Fibroblast of skin of back (primary cell): Measurements from ENCODE around the gene SLC16A1.
A peak's percentile ranks its signal among the peaks of the same experiment; 100 is the strongest.
"Not testable (repeated sequence)": the region's sequence is repeated elsewhere in the genome, so short reads cannot be mapped to it uniquely, and the experiment has no call there.

Experiments
- DNase-seq: peaks from one replicate; pipeline ENCODE4 v3.0.0-alpha.2; 2013

SLC16A1 gene

DNA sequence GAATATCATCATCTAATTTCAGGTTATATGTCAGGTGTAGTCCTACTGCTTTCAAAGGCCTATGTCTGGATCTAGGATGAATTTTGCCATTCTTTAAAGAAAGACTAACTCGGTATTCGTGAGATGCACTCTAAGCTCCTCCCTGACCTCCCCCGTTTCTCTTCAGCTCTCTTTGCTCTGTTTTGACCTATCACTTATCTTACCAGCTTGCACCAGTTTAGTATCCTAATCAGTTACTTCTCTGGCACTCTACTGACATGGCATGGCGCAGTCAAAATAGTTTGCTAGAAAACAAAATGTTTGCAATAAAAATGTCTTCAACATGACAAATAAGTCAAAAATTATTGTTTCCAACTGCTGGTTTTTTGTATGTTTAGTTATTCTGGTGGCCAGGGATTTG, 8.4 kb upstream of the SLC16A1 start:
- DNase-seq = no peak

DNA sequence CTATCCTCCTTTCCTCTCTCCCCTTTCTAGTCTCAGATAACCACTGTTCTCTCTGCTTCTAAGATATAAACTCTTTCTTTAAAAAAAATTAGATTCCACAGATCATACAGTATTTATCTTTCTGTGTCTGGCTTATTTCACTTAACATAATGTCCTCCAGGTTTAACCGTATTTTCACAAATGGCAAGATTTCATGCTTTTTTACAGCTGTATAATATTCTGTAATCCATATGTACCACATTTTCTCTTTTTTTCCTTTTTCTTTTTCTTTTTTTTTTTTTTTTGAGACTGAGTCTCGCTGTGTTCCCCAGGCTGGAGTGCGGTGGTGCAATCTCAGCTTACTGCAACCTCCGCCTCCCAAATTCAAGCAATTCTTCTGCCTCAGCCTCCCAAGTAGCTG, 5.1 kb upstream of the SLC16A1 start:
- DNase-seq = no peak

DNA sequence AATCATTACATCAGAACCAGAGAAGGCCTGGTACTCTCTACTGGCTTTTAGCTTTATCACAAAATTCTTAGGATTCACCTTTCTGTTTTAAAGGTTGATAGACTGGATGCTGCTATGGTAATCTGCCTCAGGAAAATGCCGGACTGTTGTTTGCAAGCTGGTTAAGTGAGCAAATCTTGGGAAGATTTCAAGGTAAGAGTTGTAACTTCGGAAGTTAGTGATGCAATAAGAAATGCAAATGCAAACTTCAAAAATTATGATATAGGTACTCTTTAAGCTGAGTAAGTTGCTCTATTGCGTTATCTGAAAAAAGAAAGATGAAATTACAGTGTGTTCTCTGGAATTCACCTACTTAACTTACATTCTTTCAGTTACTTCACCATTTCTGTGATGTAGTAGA, 4.4 kb upstream of the SLC16A1 start:
- no peak for DNase-seq

DNA sequence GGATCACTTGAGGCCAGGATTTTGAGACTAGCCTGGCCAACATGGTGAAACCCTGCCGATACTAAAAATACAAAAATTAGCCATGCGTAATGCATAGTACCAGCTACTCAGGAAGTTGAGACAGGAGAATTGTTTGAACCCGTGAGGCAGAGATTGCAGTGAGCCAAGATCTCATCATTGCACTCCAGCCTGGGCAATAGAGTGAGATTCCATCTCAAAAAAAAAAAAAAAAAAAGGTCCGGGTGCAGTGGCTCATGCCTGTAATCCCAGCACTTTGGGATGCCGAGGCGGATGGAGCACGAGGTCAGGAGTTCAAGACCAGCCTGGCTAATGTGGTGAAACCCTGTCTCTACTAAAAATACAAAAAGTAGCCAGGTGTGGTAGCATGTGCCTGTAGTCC, 2.2 kb upstream of the SLC16A1 start:
- DNase-seq = not testable (repeated sequence)

DNA sequence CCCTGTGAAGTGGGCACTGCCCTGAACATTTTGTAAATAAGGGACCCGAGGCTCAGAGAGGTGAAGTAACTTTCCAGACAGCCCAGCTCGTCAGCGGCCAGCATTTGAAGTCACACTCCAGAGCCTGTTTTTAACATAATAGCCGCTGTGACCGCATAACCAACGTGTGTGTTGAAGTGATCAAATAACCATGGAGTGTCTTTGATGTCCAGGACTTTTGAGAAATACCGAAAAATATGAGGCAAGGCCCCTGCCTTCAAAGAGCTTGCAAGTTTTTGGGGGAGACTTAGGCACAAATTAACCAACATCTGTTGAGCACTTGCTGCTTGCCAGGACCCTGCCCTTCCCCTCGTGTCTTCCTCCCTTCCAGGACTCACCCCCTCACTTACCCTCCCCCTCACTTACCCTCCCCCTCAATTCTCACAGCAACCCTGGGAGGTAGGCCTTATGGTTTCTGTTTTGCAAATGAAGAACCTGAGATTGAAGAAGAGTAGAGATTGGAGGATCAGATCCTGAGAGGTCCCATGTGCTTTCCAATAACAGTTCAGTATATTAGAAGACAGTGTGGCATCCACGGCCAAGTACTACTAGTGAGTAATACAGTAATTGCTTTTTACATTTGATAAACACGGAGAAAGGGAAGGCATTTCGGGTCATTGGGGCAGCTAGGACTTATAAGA, 1.3 kb upstream of the SLC16A1 start:
- peak; percentile 87 for DNase-seq

DNA sequence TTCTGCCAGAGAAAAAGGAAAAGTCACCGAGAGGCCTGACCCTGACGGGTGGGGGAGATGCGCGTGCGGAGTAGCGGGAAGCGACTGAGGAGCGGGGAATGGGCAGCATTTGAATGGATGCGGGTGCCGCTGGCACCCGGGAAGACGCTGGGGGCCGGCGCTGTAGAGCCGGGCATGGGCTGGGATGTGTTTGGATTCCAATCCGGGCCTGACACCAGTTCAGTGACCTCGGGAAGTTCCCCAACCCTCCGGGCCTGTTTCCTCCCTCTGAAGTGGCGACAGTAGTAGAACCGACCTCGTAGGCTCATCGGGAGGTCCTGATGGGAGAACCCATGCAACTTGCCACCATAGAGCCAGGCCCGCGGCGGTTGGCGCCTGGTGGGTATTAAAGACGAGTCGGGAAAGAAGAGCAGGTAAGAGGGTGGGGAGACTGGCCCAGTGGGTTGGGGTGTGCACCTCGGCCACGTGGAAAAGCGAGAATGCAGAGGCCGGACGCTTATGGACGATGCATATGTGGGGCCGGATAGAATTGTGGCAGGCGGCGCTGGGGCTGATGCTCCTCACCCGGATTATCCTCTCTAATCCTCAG, 642 bp upstream of the SLC16A1 start:
- DNase-seq = no peak

DNA sequence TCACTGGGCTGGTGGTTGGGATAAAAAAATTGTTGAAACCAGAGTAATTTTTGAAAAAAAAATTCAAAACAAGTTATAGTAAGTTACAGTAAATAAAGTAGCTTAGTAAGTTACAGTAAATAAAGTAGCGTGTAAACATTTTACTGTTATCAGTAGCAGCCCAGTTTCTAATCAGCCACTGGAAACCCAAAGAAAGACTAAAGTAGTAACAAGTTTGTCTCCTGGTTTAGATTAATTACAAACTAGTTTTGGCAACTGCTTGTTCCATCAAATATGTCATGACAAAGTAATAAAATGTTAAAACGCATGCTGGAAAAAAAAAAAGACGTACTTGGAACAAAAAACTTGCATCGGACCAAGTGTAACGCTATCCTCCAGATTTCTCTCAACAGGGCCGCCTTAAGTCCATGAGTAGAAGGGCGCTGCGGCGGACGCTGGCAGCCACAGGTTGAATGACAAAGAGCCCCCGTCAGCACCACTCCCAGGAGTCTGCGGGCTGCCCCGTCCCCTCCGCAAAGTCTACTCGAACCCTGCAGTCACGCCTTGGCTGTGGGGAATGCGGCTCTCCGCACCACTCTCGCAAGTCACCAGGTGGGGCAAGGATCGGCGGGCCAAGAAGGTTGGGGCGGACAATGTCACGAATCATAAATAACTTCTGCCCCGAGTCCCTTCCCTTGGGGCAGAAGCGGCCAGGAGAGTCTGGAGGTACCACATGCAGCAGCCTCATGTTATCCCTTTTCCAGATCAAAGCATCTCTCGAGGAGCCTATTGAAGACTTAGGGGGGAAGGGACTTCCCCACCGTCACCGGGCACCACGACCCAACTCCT, 837 bp downstream of the SLC16A1 start:
- DNase-seq = peak; percentile 65

DNA sequence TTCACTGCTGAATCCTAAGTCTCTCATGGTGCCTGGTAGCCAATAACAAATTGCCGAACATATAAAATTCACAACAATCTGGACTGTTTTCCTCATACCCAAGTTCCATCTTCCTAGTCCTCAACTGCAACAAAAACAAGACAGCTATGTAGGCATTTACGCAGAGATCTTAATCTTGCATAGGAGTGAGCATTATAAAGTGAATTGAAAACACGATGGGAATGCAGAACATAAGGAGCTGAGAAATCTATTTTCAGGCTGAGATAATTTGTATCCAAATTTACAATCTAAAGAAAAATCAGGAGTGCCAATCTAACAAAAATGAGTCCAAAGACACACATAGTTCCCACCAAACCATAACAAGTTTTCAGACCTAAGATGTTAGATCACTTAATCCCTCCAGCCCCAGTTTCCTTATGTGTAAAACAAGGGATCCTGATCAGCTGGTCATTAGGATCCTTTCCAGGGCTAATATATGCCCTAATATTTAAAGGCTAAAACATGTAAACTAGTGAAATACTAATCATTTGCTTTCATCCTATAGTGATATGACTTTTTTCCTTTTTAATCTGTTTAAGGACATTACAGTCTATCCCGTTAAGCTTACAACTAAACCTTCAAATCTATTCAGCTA, 1.9 kb downstream of the SLC16A1 start:
- no peak for DNase-seq

DNA sequence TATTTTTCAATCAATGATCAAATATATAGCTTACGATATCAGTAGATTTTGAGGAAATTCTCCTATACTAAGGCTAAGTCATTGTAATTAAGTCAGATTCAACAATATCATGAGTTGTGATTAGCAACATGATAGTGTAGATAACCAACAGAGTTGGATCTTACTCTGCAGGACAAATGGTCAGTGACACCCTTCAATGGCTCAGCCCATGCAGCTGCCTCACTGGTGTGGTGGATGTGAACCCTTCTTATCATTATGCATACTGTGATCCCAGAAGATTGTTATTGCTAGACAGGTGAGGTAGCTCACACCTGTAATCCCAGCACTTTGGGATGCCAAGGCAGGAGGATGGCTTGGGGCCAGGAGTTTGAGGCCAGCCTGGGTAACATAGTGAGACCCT, 5.6 kb downstream of the SLC16A1 start:
- DNase-seq = no peak

DNA sequence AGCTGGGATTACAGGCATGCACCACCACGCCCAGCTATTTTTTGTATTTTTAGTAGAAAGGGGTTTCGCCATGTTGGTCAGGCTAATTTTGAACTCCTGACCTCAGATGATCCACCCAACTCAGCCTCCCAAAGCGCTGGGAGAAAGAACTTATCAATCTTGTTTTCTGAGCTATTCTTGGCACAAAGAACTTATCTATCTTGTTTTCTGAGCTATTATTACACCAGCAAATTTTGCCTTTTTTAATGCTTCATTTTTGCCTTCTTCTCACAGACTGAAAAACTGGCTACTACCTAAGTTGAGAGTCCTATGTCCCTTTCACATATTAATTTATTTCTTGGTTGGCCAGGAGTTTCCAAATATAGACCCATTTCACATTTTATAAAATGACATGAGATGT, 9.3 kb downstream of the SLC16A1 start:
- no peak for DNase-seq

DNA sequence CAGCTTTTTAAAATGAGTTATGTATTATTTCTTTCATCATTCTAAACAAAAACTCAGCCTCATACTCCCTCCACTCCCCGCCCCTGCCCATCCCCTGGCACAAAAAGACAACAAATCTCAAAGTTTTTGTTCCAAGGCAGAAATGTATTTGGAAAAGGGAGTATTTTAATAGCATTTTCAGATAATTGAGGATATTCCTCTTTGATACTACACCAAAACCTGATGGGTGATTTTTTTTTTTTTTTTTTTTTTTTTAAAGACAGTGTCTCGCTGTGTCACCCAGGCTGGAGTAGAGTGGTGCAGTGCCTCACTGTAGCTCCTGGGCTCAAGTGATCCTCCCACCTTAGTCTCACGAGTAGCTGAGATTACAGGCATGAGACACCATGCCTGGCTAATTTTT, 16.2 kb downstream of the SLC16A1 start:
- DNase-seq = no peak

DNA sequence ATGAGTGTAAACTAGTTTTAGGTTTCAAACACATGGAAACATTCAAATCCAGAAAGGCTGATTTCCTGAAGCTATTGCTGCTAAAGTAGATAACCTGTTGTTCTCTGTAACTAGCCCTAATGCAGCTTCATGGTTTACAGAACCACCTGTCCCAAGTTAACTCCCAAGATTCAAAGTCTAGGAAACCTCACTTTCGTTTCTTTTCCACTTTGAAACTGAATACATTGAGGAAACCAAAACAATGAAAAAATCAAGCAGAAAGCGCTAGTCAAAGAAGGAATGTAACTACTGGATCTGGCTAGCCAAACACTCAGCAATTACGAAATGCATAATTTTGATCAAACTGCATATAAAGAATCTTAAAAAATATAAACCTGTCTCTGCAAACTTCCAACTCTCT, 17.8 kb downstream of the SLC16A1 start:
- DNase-seq = no peak

DNA sequence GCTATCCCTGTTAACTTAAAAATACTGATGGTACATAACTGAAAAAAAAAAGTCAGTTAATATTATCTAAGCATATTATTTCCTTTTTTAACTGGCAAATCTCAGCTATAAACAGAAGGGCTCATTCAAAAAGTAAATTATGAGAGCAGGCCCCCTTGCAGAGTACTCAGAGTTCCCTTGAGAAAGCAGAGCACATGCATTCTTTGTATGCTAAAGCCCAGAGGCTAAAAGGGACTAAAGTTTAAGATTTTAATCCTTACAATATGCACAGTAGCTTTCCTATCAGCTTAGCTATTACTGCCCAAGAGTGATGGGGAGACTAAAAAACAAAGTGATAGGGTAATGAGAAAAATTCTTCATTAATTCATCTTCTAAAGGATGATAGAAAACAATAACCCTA, 18.5 kb downstream of the SLC16A1 start:
- DNase-seq = no peak

DNA sequence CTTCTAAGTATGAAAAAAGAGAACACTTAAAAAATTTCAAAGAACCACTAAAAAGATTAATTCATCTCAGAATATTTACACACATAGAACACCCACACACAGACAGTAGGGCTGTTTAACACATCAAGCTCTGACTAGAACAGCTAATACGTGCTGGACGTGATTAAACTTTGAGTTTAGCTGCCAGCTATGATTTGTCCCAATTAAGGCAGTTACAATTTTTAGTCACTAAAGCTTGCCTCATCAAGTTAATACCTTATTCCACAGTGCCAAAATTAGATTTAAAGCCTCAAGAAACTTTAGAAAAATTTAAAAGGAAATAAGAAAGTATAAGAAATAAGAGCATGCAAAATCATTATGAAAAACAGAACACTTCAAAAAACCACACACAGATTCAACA, 18.9 kb downstream of the SLC16A1 start:
- DNase-seq = peak; percentile 69

DNA sequence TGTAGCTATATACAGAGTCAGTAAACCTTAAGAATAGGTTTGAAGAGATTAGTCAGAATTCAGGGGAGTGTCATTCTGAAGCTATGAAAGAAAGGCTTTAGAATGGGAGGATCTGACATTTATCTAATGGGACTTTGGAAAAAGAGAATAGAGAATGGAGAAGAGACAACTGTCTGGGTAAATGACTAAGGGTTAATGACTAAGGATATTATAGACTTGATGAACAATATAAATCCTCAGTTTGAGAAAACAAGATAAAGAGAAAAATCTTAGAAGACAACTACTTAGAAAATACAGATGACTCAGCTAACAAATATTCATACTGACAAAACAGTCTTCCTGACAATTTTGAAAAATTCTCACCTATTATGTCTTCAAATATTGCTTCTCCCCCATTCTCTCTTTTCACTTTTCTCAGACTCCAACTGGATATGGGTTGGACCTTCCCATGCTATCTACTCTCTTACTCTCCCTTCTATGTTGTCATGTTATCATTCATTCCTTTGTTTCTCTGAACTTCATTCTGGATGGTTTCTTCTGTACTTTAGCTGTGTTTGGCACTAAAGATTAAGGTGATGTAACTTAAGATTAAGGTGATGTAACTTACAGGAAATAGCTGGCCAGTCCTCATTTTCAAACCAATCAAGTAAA, 20.4 kb downstream of the SLC16A1 start:
- DNase-seq = peak; percentile 69

DNA sequence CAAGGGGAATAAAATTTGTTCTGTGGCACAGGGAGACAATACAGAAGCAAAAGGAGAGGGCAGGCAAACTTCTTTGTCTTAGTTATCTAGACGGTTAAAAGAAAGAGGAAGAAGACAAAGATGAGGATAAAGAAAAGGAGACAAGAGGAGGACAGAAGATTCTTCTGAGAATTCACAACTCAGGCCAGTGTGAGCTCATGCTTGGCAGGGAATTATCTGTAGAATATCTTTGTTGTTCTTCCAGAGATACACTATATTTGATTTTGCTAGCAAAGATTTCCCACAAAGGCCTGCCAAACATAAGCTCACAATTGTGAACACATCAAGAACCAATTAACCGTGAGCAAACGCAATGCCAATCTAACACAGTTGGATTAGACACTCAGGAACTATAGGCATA, 21.4 kb downstream of the SLC16A1 start:
- no peak for DNase-seq

DNA sequence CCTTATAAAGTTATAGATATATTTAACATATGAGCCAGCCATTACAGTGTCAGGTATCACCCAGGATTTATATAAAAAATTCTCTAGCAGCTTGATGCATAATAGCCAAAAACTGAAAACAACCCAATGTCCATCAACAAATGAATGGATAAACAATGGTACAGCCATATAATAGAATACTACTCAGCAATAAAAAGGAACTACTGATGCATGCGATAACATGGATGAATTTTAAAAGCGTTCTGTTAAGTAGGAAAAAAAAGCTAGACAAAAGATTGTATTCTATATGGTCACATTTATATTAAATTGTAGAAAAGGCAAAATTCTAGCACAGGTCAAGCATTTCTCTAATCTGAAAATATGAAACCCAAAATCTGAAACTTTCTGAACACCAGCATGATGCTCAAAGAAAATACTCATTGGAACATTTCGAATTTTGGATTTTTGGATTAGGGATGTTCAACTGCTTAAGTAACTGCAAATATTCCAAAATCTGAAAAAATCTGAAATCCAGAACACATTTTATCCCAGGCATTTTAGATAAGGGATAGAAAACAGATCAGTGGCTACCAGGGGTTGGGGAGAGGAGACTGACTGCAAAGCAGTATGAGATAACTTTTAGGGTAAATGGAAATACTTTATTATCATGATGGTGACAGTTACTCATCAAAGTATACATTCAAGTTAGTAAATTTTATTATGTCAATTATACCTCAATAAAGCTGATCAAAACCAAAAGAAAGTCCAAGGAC, 22.0 kb downstream of the SLC16A1 start:
- DNase-seq = no peak

DNA sequence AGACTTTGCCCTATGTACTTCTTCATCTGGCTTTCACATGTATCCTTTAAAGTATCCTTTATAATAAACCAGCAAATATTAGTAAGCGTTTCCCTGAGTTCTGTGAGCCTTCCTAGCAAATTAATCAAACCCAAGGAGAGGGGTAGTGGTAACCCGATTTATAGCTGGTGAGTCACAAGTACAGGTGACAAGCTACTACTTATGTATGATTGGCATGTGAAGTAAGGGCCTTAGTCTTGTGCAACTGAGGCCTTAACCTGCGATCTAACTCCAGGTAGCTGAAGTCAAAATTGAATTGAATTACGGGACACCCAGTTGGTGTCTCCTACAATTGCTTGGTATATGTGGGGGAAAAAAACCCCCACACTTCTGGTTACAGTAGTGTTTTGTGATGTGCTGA, 26.0 kb downstream of the SLC16A1 start:
- no peak for DNase-seq

DNA sequence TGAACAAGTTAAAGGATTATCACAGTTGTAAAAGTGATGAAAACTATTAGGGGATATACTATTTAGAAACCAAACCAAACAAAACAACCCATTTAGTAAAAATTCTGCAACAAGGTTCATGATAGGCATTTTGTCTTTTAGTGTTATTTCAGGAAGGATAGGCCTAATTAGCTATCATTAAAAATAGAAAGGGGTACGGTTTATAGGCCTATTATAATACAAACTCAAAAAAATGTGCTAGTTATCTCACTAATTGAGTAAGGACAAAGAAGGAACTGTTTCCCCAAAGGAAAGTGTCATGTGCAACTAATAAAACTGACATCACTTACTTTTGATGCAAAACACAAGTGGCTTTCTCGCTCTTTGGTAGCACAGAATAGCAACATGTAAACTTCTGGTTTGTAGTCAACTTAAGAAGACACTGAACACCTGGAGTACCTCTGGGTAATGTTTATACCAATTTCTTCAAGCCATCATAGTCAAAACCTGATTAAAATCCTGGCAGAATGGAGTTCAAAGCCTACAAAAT, 28.5 kb downstream of the SLC16A1 start:
- no peak for DNase-seq

DNA sequence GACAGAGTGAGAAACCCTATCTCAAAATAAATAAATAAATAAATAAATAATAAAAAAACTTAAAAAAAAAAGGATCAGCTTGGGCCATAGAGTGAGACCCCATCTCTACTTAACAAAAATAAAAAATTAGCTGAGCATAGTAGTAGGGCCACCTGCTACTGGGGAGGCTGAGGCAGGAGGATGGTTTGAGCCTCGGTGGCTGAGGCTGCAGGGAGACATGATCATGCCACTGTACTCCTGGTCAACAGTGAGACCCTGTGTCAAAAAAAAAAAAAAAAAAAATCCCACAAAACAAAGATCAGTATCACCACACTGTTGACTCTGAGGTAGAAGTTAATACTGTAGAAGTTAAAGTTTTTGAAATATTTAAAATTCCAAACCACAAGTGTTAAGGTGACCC, 29.1 kb downstream of the SLC16A1 start:
- no peak for DNase-seq

DNA sequence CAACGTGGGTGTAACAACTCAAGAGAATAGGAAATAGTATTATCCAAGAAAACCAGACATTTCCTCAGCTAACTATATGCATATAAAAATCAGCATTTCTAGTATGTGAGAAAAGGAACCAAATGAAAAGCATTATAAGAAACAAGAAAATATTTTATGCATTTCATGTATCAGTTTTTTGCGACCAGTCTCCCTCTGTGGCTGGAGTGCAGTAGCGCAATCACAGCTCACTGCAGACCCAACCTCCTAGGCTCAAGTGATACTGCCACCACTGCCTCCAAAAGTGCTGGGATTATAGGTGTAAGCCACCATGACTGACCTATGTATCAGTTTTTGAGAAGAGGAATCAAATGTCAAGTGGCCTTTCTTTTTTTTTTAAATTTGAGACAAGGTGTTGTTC, 31.0 kb downstream of the SLC16A1 start:
- no peak for DNase-seq

DNA sequence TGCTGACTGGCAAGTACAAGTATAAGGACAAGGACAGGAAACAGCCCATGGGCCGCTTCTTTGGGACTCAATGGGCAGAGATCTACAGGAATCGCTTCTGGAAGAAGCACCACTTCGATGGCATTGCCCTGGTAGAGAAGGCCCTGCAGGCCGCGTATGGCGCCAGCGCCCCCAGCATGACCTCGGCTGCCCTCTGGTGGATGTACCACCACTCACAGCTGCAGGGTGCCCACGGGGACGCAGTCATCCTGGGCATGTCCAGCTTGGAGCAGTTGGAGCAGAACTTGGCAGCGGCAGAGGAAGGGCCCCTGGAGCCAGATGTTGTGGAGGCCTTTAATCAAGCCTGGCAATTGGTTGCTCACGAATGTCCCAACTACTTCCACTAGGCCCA, 32.0 kb downstream of the SLC16A1 start:
- DNase-seq = no peak
